Fibroblast of lung (primary cell): ENCODE measurements around the gene TMEM252. TPM values are rescaled to one million over a fixed set of nuclear protein-coding genes. Genes with fewer than 3 reads are reported as not detected.

ENCODE experiments used
- DNase-seq, 2 donors: peaks; one replicate each; pipeline versions ENCODE4 v3.0.0 to v3.0.0-alpha.2; 2010; ENCODE audit warnings: low read depth in 2 of 2
- H2AFZ ChIP-seq: 2 replicates; pipeline ENCODE4 v1.5.1; 2012; ENCODE audit warnings: low read length, control low read depth, inconsistent platforms
- H3K27ac ChIP-seq: 2 replicates; pipeline ENCODE4 v1.5.1; 2011; ENCODE audit warnings: low read length, control low read depth; ENCODE audit not compliant: insufficient read depth
- H3K27me3 ChIP-seq: 2 replicates; pipeline ENCODE4 v1.5.1; 2011; ENCODE audit warnings: mild to moderate bottlenecking, low read length; ENCODE audit not compliant: control insufficient read depth, insufficient read depth
- H3K36me3 ChIP-seq: 2 replicates; pipeline ENCODE4 v1.5.1; 2011; ENCODE audit warnings: low read length; ENCODE audit not compliant: control insufficient read depth, insufficient read depth
- H3K4me1 ChIP-seq: 2 replicates; pipeline ENCODE4 v1.5.1; 2011; ENCODE audit warnings: low read length; ENCODE audit not compliant: control insufficient read depth, insufficient read depth; ENCODE audit errors: extremely low read depth
- H3K4me2 ChIP-seq: 2 replicates; pipeline ENCODE4 v1.5.1; 2011; ENCODE audit warnings: low read length, control low read depth; ENCODE audit not compliant: insufficient read depth; ENCODE audit errors: extremely low read depth
- H3K4me3 ChIP-seq, 4 experiments: fragments of 200-600 bp in 1 of 4; sonication (generic) in 1 of 4; replicated peaks in 1 of 4; 2 replicates each; pipeline ENCODE4 v1.5.1; 2011 to 2016; ENCODE audit warnings: low read length in 4 of 4, low read depth in 3 of 4, mild to moderate bottlenecking in 3 of 4, control low read depth in 2 of 4, inconsistent platforms in 1 of 4, mixed read lengths in 1 of 4; ENCODE audit not compliant: insufficient read depth in 1 of 4; ENCODE audit errors: control extremely low read depth in 1 of 4
- H3K79me2 ChIP-seq: 2 replicates; pipeline ENCODE4 v1.5.1; 2012; ENCODE audit warnings: mild to moderate bottlenecking, low read length, inconsistent platforms; ENCODE audit not compliant: control insufficient read depth, insufficient read depth
- H3K9ac ChIP-seq: 2 replicates; pipeline ENCODE4 v1.5.1; 2011; ENCODE audit warnings: mild to moderate bottlenecking, low read length, control low read depth; ENCODE audit not compliant: insufficient read depth
- H3K9me3 ChIP-seq: 2 replicates; pipeline ENCODE4 v1.5.1; 2012; ENCODE audit warnings: low read depth, low read length; ENCODE audit not compliant: control insufficient read depth, insufficient read depth
- H4K20me1 ChIP-seq: 2 replicates; pipeline ENCODE4 v1.5.1; 2011; ENCODE audit warnings: low read length; ENCODE audit not compliant: control insufficient read depth, insufficient read depth; ENCODE audit errors: extremely low read depth
- EZH2 ChIP-seq: IDR thresholded peaks from 2 replicates; pipeline ENCODE4 v1.5.1; 2012; ENCODE audit warnings: low read length, control low read depth, mild to moderate bottlenecking; ENCODE audit errors: missing control alignments
- polyA plus RNA-seq, 2 donors: library from polyadenylated mRNA; depleted of rRNA in 1 of 2; stranded (reverse) in 1 of 2; unstranded in 1 of 2; fragments of >200 nt; gene quantifications; 2 replicates each; pipeline ENCODE4 v1.2.1, GENCODE V29; 2011 to 2012; ENCODE audit warnings: missing spikeins in 1 of 2
- total RNA-seq: library from RNA; depleted of rRNA; stranded (reverse); fragments of >200 nt; gene quantifications from 2 replicates; pipeline ENCODE4 v1.2.1, GENCODE V29; 2014
- TF ChIP-seq, protein P1 (sequence below), 2 donors: IDR thresholded peaks in 1 of 2; conservative IDR thresholded peaks in 1 of 2; 1 replicate in 1 of 2; 2 replicates in 1 of 2; pipeline ENCODE4 v1.5.1; 2011 to 2012; ENCODE audit warnings: low read length in 2 of 2, control low read depth in 1 of 2, inconsistent platforms in 1 of 2, low read depth in 1 of 2, mild to moderate bottlenecking in 1 of 2

TMEM252 gene
- total and polyA plus RNA-seq, 2 donors (not counting 1 experiment from before 2014, with no cell fraction given), result not detected

DNA sequence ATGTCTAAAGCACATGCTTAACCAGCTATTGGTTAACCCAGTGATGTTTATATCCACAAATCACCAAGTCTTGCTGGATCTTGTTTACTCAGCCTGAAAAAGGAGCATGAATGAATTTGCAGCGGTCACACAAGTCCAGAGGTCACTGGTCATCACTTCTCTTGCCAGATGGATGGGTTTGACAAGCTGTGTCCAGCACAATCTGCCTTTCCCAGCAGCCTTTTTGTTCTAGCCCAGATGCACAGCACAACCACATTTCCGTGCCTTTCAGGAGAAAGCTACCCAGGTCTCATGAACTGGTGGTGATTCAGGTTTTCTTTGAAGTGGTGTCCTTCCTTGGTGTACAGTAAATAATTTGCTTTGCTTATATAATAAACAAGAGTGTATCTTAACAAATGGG is 32.1 kb downstream of the TMEM252 start:
- H3K4me1 ChIP-seq, result peaks cover 5% of the 10 kb centered on the region
- no peak overlapping the region for H3K4me2 ChIP-seq
- no peaks in the 10 kb centered on the region for H3K36me3 ChIP-seq
- no peaks in the 10 kb centered on the region for H3K79me2 ChIP-seq
- DNase-seq, result peak in 1 of 2 donors; percentile 16
- H4K20me1 ChIP-seq, result no peaks in the 10 kb centered on the region
- H3K4me3 ChIP-seq, result no peak overlapping the region
- no peak overlapping the region for H3K9ac ChIP-seq
- no peaks in the 10 kb centered on the region for H3K9me3 ChIP-seq
- no peak overlapping the region for H3K27ac ChIP-seq
- no peaks in the 10 kb centered on the region for H3K27me3 ChIP-seq
- no peak for TF ChIP-seq EZH2
- TF ChIP-seq, protein P1, sequence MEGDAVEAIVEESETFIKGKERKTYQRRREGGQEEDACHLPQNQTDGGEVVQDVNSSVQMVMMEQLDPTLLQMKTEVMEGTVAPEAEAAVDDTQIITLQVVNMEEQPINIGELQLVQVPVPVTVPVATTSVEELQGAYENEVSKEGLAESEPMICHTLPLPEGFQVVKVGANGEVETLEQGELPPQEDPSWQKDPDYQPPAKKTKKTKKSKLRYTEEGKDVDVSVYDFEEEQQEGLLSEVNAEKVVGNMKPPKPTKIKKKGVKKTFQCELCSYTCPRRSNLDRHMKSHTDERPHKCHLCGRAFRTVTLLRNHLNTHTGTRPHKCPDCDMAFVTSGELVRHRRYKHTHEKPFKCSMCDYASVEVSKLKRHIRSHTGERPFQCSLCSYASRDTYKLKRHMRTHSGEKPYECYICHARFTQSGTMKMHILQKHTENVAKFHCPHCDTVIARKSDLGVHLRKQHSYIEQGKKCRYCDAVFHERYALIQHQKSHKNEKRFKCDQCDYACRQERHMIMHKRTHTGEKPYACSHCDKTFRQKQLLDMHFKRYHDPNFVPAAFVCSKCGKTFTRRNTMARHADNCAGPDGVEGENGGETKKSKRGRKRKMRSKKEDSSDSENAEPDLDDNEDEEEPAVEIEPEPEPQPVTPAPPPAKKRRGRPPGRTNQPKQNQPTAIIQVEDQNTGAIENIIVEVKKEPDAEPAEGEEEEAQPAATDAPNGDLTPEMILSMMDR (conservative IDR thresholded peaks at IDR 0.05 in 1 of 2, IDR thresholded peaks at IDR 0.05 in 1 of 2; ENCODE audit: low read depth in 1 of 2, low read length in 2 of 2), result no peak
- H2AFZ ChIP-seq, result no peak overlapping the region

DNA sequence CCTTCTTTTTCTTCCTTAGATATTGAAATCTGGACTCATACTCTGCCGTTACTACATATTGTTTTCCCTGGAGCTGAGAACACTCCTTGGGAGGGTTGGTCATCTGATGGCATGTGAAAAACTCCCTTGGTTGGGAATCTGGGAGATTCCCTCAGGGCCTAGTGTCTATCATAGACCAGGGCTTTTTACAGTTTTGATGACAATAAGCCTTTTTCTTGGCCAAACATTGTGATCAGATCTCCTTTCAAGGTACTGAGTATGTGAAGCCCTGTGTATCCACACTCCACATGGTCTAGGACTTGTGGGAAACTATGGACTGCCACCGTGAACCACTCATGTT is 32.9 kb downstream of the TMEM252 start:
- Histone ChIP-seq H3K9ac (no peak overlapping the region), H3K4me3 (no peak overlapping the region), H3K27ac (no peak overlapping the region), H3K4me1 (peaks cover 5% of the 10 kb centered on the region), H3K4me2 (no peak overlapping the region), H3K9me3 (no peaks in the 10 kb centered on the region), H3K79me2 (no peaks in the 10 kb centered on the region), H3K36me3 (no peaks in the 10 kb centered on the region), H2AFZ (no peak overlapping the region), H4K20me1 (no peaks in the 10 kb centered on the region), H3K27me3 (no peaks in the 10 kb centered on the region)
- DNase-seq, result no peak
- no peak for TF ChIP-seq EZH2

DNA sequence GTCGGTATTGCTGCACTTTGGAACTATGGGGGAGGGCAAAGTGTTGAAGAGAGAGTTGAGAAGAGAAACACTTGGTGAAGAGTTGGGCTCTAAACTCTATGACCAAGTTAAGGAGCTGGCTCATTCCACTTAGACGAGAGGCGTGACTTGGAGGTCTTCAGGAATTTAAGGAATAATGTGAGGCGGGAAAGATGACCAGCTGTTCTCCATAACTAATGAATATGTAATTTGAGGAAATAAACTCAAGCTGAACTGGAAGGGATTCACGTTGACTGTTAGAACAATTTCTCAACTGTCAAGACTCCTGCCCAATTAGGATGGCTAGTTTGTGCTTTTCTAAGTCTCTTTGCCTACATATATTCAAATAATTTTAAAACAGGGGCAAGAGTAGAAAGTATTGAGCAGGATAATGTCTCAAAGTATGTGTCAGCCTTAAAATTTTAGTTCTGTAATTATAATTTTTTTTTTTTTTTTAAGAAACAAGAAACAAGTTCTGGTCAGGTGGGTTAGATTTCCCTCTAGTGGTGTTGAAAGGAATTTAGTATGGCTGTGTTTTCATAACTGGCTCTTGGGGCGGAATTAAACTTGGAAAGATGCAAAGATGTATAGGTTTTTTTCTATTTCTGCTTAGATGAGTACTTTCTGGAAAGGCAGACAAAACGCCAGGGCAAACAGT is 33.4 kb downstream of the TMEM252 start:
- H2AFZ ChIP-seq, result no peak overlapping the region
- H3K4me2 ChIP-seq, result peak overlapping the region; percentile 19
- H3K4me3 ChIP-seq, result no peak overlapping the region
- H3K4me1 ChIP-seq, result peaks cover 5% of the 10 kb centered on the region
- no peaks in the 10 kb centered on the region for H4K20me1 ChIP-seq
- no peaks in the 10 kb centered on the region for H3K9me3 ChIP-seq
- no peak overlapping the region for H3K9ac ChIP-seq
- H3K27ac ChIP-seq, result no peak overlapping the region
- TF ChIP-seq, protein P1 (conservative IDR thresholded peaks at IDR 0.05 in 1 of 2, IDR thresholded peaks at IDR 0.05 in 1 of 2; ENCODE audit: low read depth in 1 of 2, low read length in 2 of 2), result peak; percentile 51 to 65
- TF ChIP-seq EZH2, result no peak
- H3K36me3 ChIP-seq, result no peaks in the 10 kb centered on the region
- DNase-seq, result peak in 1 of 2 donors; percentile 71
- no peaks in the 10 kb centered on the region for H3K79me2 ChIP-seq
- H3K27me3 ChIP-seq, result no peaks in the 10 kb centered on the region
